KMS-11 (cell line): ENCODE measurements around the gene LRGUK.

Source experiments
- H2AFZ ChIP-seq: fragments of 200-600 bp; sonication (generic); 2 replicates; pipeline ENCODE4 v1.6.1; 2016; ENCODE audit warnings: antibody characterized with exemption, mixed run types, low read depth
- H3K27ac ChIP-seq: fragments of 200-600 bp; sonication (generic); 2 replicates; pipeline ENCODE4 v1.6.1; 2016; ENCODE audit warnings: mild to moderate bottlenecking, mixed run types
- H3K27me3 ChIP-seq: fragments of 200-600 bp; sonication (generic); 2 replicates; pipeline ENCODE4 v1.6.1; 2017; ENCODE audit warnings: mild to moderate bottlenecking, low read depth, mixed run types, moderate library complexity; ENCODE audit not compliant: insufficient read depth
- H3K36me3 ChIP-seq: fragments of 200-600 bp; sonication (generic); 2 replicates; pipeline ENCODE4 v1.6.1; 2017; ENCODE audit warnings: mild to moderate bottlenecking, mixed run types; ENCODE audit not compliant: insufficient read depth
- H3K4me1 ChIP-seq: fragments of 200-600 bp; sonication (generic); 2 replicates; pipeline ENCODE4 v1.6.1; 2016; ENCODE audit warnings: mild to moderate bottlenecking, low read depth, mixed run types; ENCODE audit not compliant: poor library complexity, severe bottlenecking
- H3K4me2 ChIP-seq: fragments of 200-600 bp; sonication (generic); 2 replicates; pipeline ENCODE4 v1.7.0; 2016; ENCODE audit warnings: mild to moderate bottlenecking, mixed run types
- H3K4me3 ChIP-seq: fragments of 200-600 bp; sonication (generic); IDR thresholded peaks from 2 replicates; pipeline ENCODE4 v1.6.1; 2017; ENCODE audit warnings: low read depth, low read length, mixed read lengths; ENCODE audit not compliant: insufficient read depth
- H3K79me2 ChIP-seq: fragments of 200-600 bp; sonication (generic); 2 replicates; pipeline ENCODE4 v1.6.1; 2016; ENCODE audit warnings: low read depth, mixed run types; ENCODE audit not compliant: insufficient read depth
- H3K9ac ChIP-seq: fragments of 200-600 bp; sonication (generic); 2 replicates; pipeline ENCODE4 v1.6.1; 2016; ENCODE audit warnings: mild to moderate bottlenecking, mixed run types
- H4K20me1 ChIP-seq: fragments of 200-600 bp; sonication (generic); 2 replicates; pipeline ENCODE4 v1.6.1; 2016; ENCODE audit warnings: mild to moderate bottlenecking, mixed run types; ENCODE audit not compliant: insufficient read depth
- TF ChIP-seq, protein P1 (sequence below): fragments of 200-600 bp; sonication (generic); conservative IDR thresholded peaks from 2 replicates; pipeline ENCODE4 v1.6.1; 2017; ENCODE audit warnings: low read depth, mild to moderate bottlenecking, antibody characterized with exemption, low read length, moderate library complexity, mixed read lengths

Gene LRGUK

DNA sequence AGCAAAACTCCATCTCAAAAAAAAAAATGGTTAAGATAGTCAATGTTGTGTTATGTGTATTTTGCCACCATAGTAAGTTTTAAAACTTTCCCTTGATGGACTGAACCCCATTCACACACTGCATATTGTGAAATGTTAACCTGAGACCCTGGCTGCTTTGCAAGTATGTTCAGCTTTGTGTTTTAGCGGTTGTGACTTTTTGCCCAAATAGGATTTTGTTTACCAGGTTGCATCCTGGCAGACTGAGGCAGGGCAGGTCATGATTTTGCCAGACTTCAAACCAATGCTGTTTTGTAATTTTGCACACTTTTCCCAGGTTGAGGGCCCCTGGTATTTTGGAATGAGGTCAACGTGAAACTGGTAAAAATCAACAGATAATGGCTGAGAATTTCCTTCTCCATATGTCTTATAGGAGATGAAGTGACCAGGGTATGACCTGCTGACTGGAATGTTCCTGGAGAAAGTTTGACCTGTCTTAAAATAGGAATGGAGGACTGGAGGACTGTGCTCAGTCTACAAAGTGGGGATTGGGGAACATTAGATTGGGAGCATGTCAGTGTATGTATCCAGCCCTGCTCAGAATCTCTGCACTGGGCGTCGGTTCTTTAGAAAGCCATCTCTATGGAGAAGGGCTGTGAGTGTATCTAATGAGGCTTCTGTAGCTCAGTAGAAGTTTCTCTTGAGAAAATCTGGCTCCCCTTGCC lies 76.2 kb downstream of the LRGUK start:
- Histone ChIP-seq H3K9ac (no peak overlapping the region), H3K27me3 (no peaks in the 10 kb centered on the region), H3K4me1 (no peaks in the 10 kb centered on the region), H3K36me3 (no peaks in the 10 kb centered on the region), H3K27ac (no peak overlapping the region), H3K4me2 (no peak overlapping the region), H2AFZ (no peak overlapping the region), H3K79me2 (no peaks in the 10 kb centered on the region), H4K20me1 (no peaks in the 10 kb centered on the region), H3K4me3 (no peak overlapping the region)
- TF ChIP-seq, protein P1, sequence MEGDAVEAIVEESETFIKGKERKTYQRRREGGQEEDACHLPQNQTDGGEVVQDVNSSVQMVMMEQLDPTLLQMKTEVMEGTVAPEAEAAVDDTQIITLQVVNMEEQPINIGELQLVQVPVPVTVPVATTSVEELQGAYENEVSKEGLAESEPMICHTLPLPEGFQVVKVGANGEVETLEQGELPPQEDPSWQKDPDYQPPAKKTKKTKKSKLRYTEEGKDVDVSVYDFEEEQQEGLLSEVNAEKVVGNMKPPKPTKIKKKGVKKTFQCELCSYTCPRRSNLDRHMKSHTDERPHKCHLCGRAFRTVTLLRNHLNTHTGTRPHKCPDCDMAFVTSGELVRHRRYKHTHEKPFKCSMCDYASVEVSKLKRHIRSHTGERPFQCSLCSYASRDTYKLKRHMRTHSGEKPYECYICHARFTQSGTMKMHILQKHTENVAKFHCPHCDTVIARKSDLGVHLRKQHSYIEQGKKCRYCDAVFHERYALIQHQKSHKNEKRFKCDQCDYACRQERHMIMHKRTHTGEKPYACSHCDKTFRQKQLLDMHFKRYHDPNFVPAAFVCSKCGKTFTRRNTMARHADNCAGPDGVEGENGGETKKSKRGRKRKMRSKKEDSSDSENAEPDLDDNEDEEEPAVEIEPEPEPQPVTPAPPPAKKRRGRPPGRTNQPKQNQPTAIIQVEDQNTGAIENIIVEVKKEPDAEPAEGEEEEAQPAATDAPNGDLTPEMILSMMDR = no peak

DNA sequence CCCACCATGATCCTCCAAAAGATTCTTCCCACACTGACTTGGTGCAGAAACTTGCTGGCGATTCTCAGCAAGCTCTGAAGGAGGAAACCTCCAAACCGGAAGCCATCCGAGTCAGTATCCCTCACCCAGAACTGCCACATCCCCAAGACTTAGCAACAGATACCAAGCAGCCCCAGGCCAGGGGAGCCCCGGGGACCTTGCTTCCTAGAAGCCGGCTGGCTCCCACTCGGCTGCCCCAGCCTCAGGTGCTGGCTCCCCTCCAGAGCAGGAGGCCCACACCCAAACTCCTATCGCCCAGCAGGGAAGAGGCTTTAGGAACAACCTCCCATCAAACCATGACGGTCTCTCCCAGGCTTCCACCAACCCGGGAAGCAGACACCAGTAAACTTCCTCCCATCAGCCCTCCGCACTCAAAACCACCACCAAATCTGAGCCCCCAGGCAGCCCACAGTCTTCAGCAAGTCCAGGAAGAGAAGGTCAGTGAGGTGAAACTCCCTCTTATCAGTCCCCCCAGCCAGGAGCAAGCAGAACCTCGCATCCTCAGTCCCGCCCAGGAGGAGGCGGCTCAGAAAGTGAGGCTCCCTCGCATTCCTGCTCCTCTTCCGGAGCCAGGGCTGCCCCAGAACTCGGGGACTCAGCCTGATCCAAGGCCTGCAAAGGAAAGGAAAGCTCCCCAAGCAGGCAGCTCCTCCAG lies 82.3 kb downstream of the LRGUK start:
- Histone ChIP-seq H3K9ac (no peak overlapping the region), H3K4me2 (no peak overlapping the region), H4K20me1 (no peaks in the 10 kb centered on the region), H3K79me2 (no peaks in the 10 kb centered on the region), H3K4me3 (no peak overlapping the region), H3K27me3 (no peaks in the 10 kb centered on the region), H3K4me1 (no peaks in the 10 kb centered on the region), H2AFZ (no peak overlapping the region), H3K27ac (no peak overlapping the region), H3K36me3 (no peaks in the 10 kb centered on the region)
- TF ChIP-seq, protein P1 = no peak

DNA sequence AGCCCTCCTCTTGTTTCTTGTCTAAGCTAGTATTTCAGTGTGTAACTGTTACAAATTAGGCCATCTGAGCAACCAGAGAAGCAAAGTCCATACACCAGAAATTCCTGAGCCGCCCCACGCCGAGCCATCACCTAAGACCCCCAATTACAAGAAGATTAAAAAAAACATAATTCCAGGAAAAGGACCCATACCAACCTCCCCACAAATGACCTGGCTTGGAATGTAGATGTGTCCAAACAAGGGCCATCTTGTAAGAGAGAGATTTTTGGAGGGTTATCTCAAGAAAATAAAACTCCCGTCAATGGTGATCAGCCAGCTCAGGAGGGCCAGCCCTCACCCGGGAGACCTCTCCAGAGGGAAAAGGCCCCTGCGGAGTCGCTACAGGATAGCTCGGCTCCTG lies 83.1 kb downstream of the LRGUK start:
- Histone ChIP-seq H3K27ac (no peak overlapping the region), H3K79me2 (no peaks in the 10 kb centered on the region), H3K27me3 (no peaks in the 10 kb centered on the region), H3K9ac (no peak overlapping the region), H3K4me3 (no peak overlapping the region), H3K36me3 (no peaks in the 10 kb centered on the region), H2AFZ (no peak overlapping the region), H4K20me1 (no peaks in the 10 kb centered on the region), H3K4me2 (no peak overlapping the region), H3K4me1 (no peaks in the 10 kb centered on the region)
- TF ChIP-seq, protein P1 = no peak

DNA sequence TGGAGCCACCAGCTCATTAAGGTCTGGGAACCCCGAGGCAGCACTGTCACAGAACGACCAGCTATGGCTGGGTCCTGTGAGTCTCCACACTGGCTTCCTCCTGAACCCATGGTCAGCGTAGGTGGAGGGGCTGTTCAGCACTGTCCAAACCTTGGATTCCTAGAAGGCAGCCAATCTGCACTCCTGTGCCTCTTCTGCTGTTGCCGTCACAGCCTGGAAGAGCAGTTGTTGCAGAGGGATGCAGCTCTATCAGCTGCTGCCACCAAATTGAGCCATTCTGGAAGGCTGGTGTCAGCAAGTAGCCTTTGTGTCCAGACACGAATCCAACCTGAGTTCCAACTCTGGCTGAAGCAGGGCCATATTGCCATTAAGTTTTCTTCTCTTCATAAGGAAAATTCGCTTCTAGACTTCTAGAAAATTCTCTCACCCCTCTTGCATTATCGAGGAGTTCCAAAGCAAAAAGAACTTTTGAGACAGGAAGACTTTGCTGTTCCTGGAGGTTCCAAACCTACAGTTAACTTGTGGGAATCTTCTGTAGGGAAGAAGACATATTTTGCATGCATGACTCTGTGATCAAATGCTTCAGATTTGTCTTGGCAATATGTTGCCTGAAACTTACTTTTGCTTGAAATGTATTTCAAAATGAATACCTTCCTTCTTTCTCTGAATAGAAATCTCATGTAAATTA lies 84.0 kb downstream of the LRGUK start:
- H3K27me3 ChIP-seq = no peaks in the 10 kb centered on the region
- H3K79me2 ChIP-seq = no peaks in the 10 kb centered on the region
- no peak overlapping the region for H2AFZ ChIP-seq
- H3K4me3 ChIP-seq = no peak overlapping the region
- H4K20me1 ChIP-seq = no peaks in the 10 kb centered on the region
- no peaks in the 10 kb centered on the region for H3K4me1 ChIP-seq
- no peak overlapping the region for H3K9ac ChIP-seq
- H3K4me2 ChIP-seq = no peak overlapping the region
- TF ChIP-seq, protein P1 = no peak
- no peaks in the 10 kb centered on the region for H3K36me3 ChIP-seq
- no peak overlapping the region for H3K27ac ChIP-seq
